HG03103 (cell line): Measurements from ENCODE around the gene TRPM2.

ENCODE experiments used
- ATAC-seq: cut with Tn5 transposase; IDR thresholded peaks from one replicate; pipeline ENCODE4 v1.9.1; 2021; ENCODE audit warnings: low read depth; ENCODE audit not compliant: unreplicated experiment

TRPM2 gene

GRCh38 chr21:44321846-44322450 is 31.5 kb upstream of the TRPM2 start:
- no peak for ATAC-seq

- no peak for ATAC-seq
Observed at GRCh38 chr21:44322621-44323325, 30.6 kb upstream of the TRPM2 start.

- ATAC-seq, result no peak
Observed at GRCh38 chr21:44323591-44323990, 29.8 kb upstream of the TRPM2 start.

GRCh38 chr21:44324106-44324853 is 29.1 kb upstream of the TRPM2 start:
- no peak for ATAC-seq

GRCh38 chr21:44324854-44325107 is 28.6 kb upstream of the TRPM2 start:
- ATAC-seq, result no peak

GRCh38 chr21:44325386-44326271 is 27.8 kb upstream of the TRPM2 start:
- ATAC-seq, result no peak

- no peak for ATAC-seq
Observed at GRCh38 chr21:44326272-44326647, 27.2 kb upstream of the TRPM2 start.

- ATAC-seq, result no peak
Observed at GRCh38 chr21:44326716-44327602, 26.5 kb upstream of the TRPM2 start.

- ATAC-seq, result no peak
Observed at GRCh38 chr21:44327603-44327974, 25.8 kb upstream of the TRPM2 start.

- no peak for ATAC-seq
Observed at GRCh38 chr21:44328242-44328895, 25.1 kb upstream of the TRPM2 start.

GRCh38 chr21:44329086-44329889 is 24.1 kb upstream of the TRPM2 start:
- ATAC-seq, result no peak

GRCh38 chr21:44329971-44330681 is 23.3 kb upstream of the TRPM2 start:
- ATAC-seq, result no peak

- ATAC-seq, result no peak
Observed at GRCh38 chr21:44330698-44331097, 22.7 kb upstream of the TRPM2 start.

- ATAC-seq, result no peak
Observed at GRCh38 chr21:44331209-44331608, 22.2 kb upstream of the TRPM2 start.

GRCh38 chr21:44331650-44332307 is 21.6 kb upstream of the TRPM2 start:
- no peak for ATAC-seq

GRCh38 chr21:44332383-44332782 is 21.0 kb upstream of the TRPM2 start:
- no peak for ATAC-seq

- no peak for ATAC-seq
Observed at GRCh38 chr21:44332965-44333364, 20.5 kb upstream of the TRPM2 start.
